ENCODE results near the gene TBC1D4. TPM values are rescaled to one million over a fixed set of nuclear protein-coding genes. Genes with fewer than 3 reads are reported as not detected.

TBC1D4 gene
- total RNA-seq, 1 donor from 2014 or later, result 36.4 TPM

- H3K4me3 Mint-ChIP-seq (ENCODE audit: low read depth), result no peak overlapping the region
- no peak for DNase-seq (ENCODE audit: low spot score)
- H3K27me3 Mint-ChIP-seq (ENCODE audit: low read depth), result no peaks in the 10 kb centered on the region
- no peak overlapping the region for H3K27ac Mint-ChIP-seq
- intact Hi-C loops (cut with micrococcal nuclease), result loop anchor here (5.0 to 10.0 kb wide), 6 partner anchors 37 to 1558 kb away; partner anchors contain the start of genes KCTD12, KLF12 and UCHL3
- H3K36me3 Mint-ChIP-seq (ENCODE audit: low read depth), result peaks cover 8% of the 10 kb centered on the region
- H3K9me3 Mint-ChIP-seq, result no peaks in the 10 kb centered on the region
- peaks cover 39% of the 10 kb centered on the region for H3K4me1 Mint-ChIP-seq (ENCODE audit: low read depth)
Measured at GRCh38 chr13:75329097-75329496, 152.9 kb downstream of the TBC1D4 start.

GRCh38 chr13:75327135-75327510, 154.8 kb downstream of the TBC1D4 start:
- intact Hi-C loops (cut with micrococcal nuclease), result loop anchor here (2.0 to 10.0 kb wide), 9 partner anchors 35 to 1610 kb away; partner anchors contain the start of genes KCTD12, KLF12, TBC1D4 and UCHL3
- H3K27ac Mint-ChIP-seq, result peak overlapping the region; percentile 95
- peaks cover 48% of the 10 kb centered on the region for H3K4me1 Mint-ChIP-seq (ENCODE audit: low read depth)
- no peaks in the 10 kb centered on the region for H3K9me3 Mint-ChIP-seq
- H3K36me3 Mint-ChIP-seq (ENCODE audit: low read depth), result peaks cover 17% of the 10 kb centered on the region
- peak overlapping the region; percentile 86 for H3K4me3 Mint-ChIP-seq (ENCODE audit: low read depth)
- DNase-seq (ENCODE audit: low spot score), result no peak
- H3K27me3 Mint-ChIP-seq (ENCODE audit: low read depth), result no peaks in the 10 kb centered on the region

GRCh38 chr13:75326173-75327134, 155.5 kb downstream of the TBC1D4 start:
- intact Hi-C loops (cut with micrococcal nuclease), result loop anchor here (1.0 to 10.0 kb wide), 12 partner anchors 8 to 1610 kb away; partner anchors contain the start of genes KCTD12, KLF12, TBC1D4 and UCHL3
- H3K9me3 Mint-ChIP-seq, result no peaks in the 10 kb centered on the region
- peaks cover 54% of the 10 kb centered on the region for H3K4me1 Mint-ChIP-seq (ENCODE audit: low read depth)
- peak overlapping the region; percentile 86 for H3K4me3 Mint-ChIP-seq (ENCODE audit: low read depth)
- peaks cover 23% of the 10 kb centered on the region for H3K36me3 Mint-ChIP-seq (ENCODE audit: low read depth)
- no peaks in the 10 kb centered on the region for H3K27me3 Mint-ChIP-seq (ENCODE audit: low read depth)
- peak; percentile 56 for DNase-seq (ENCODE audit: low spot score)
- H3K27ac Mint-ChIP-seq, result peak overlapping the region; percentile 95

- Mint-ChIP-seq H3K4me3 (ENCODE audit: low read depth) (peak overlapping the region; percentile 86), H3K27ac (peak overlapping the region; percentile 95), H3K27me3 (ENCODE audit: low read depth) (no peaks in the 10 kb centered on the region), H3K9me3 (peaks cover 4% of the 10 kb centered on the region), H3K36me3 (ENCODE audit: low read depth) (peaks cover 28% of the 10 kb centered on the region), H3K4me1 (ENCODE audit: low read depth) (peaks cover 59% of the 10 kb centered on the region)
- intact Hi-C loops (cut with micrococcal nuclease), result loop anchor here (1.0 to 10.0 kb wide), 12 partner anchors 7 to 1609 kb away; partner anchors contain the start of genes KCTD12, KLF12, TBC1D4 and UCHL3
- DNase-seq (ENCODE audit: low spot score), result no peak
Measured at GRCh38 chr13:75325711-75326110, 156.3 kb downstream of the TBC1D4 start.

- Mint-ChIP-seq H3K27ac (peak overlapping the region; percentile 71), H3K9me3 (peaks cover 4% of the 10 kb centered on the region), H3K4me3 (ENCODE audit: low read depth) (peak overlapping the region; percentile 83), H3K27me3 (ENCODE audit: low read depth) (no peaks in the 10 kb centered on the region), H3K36me3 (ENCODE audit: low read depth) (peaks cover 28% of the 10 kb centered on the region), H3K4me1 (ENCODE audit: low read depth) (peaks cover 59% of the 10 kb centered on the region)
- no peak for DNase-seq (ENCODE audit: low spot score)
- intact Hi-C loops (cut with micrococcal nuclease), result loop anchor here (10.0 kb wide), 2 partner anchors 1190 to 1260 kb away; partner anchors contain the start of gene KLF12
Measured at GRCh38 chr13:75324413-75324940, 157.5 kb downstream of the TBC1D4 start.

GRCh38 chr13:75321084-75321483, 160.9 kb downstream of the TBC1D4 start:
- Mint-ChIP-seq H3K4me1 (ENCODE audit: low read depth) (peaks cover 67% of the 10 kb centered on the region), H3K27me3 (ENCODE audit: low read depth) (no peaks in the 10 kb centered on the region), H3K27ac (peak overlapping the region; percentile 87), H3K4me3 (ENCODE audit: low read depth) (peak overlapping the region; percentile 50), H3K9me3 (peaks cover 4% of the 10 kb centered on the region), H3K36me3 (ENCODE audit: low read depth) (peaks cover 38% of the 10 kb centered on the region)
- no peak for DNase-seq (ENCODE audit: low spot score)
- intact Hi-C loops (cut with micrococcal nuclease), result loop anchor here (1.0 to 10.0 kb wide), 3 partner anchors 1186 to 1605 kb away; partner anchors contain the start of gene KLF12

GRCh38 chr13:75319254-75319653, 162.7 kb downstream of the TBC1D4 start:
- Mint-ChIP-seq H3K4me1 (ENCODE audit: low read depth) (peaks cover 65% of the 10 kb centered on the region), H3K36me3 (ENCODE audit: low read depth) (peaks cover 35% of the 10 kb centered on the region), H3K4me3 (ENCODE audit: low read depth) (peak overlapping the region; percentile 30), H3K27me3 (ENCODE audit: low read depth) (no peaks in the 10 kb centered on the region), H3K9me3 (peaks cover 4% of the 10 kb centered on the region), H3K27ac (peak overlapping the region; percentile 92)
- DNase-seq (ENCODE audit: low spot score), result no peak
- intact Hi-C loops (cut with micrococcal nuclease), result loop anchor here (2.0 to 10.0 kb wide), 2 partner anchors 48 to 1706 kb away; partner anchors contain the start of gene FBXL3

- intact Hi-C loops (cut with micrococcal nuclease), result loop anchor here (1.0 to 10.0 kb wide), 4 partner anchors 8 to 1707 kb away; partner anchors contain the start of gene FBXL3
- Mint-ChIP-seq H3K9me3 (peaks cover 4% of the 10 kb centered on the region), H3K4me3 (ENCODE audit: low read depth) (peak overlapping the region; percentile 63), H3K4me1 (ENCODE audit: low read depth) (peaks cover 63% of the 10 kb centered on the region), H3K27me3 (ENCODE audit: low read depth) (no peaks in the 10 kb centered on the region), H3K36me3 (ENCODE audit: low read depth) (peaks cover 36% of the 10 kb centered on the region), H3K27ac (peak overlapping the region; percentile 92)
- DNase-seq (ENCODE audit: low spot score), result peak; percentile 20
Measured at GRCh38 chr13:75318138-75318833, 163.7 kb downstream of the TBC1D4 start.

- intact Hi-C loops (cut with micrococcal nuclease), result loop anchor here (10.0 kb wide), 1 partner anchor 1708 kb away; the partner anchor contains the start of gene FBXL3
- Mint-ChIP-seq H3K4me1 (ENCODE audit: low read depth) (peaks cover 63% of the 10 kb centered on the region), H3K4me3 (ENCODE audit: low read depth) (no peak overlapping the region), H3K27ac (peak overlapping the region; percentile 46), H3K27me3 (ENCODE audit: low read depth) (no peaks in the 10 kb centered on the region), H3K9me3 (peaks cover 4% of the 10 kb centered on the region), H3K36me3 (ENCODE audit: low read depth) (peaks cover 44% of the 10 kb centered on the region)
- DNase-seq (ENCODE audit: low spot score), result no peak
Measured at GRCh38 chr13:75316427-75316826, 165.5 kb downstream of the TBC1D4 start.

- Mint-ChIP-seq H3K36me3 (ENCODE audit: low read depth) (peaks cover 53% of the 10 kb centered on the region), H3K9me3 (no peaks in the 10 kb centered on the region), H3K4me3 (ENCODE audit: low read depth) (no peak overlapping the region), H3K4me1 (ENCODE audit: low read depth) (peaks cover 61% of the 10 kb centered on the region), H3K27ac (peak overlapping the region; percentile 82), H3K27me3 (ENCODE audit: low read depth) (no peaks in the 10 kb centered on the region)
- intact Hi-C loops (cut with micrococcal nuclease), result loop anchor here (10.0 kb wide), 1 partner anchor 1712 kb away; the partner anchor contains the start of gene FBXL3
- peak; percentile 46 for DNase-seq (ENCODE audit: low spot score)
Measured at GRCh38 chr13:75312884-75313520, 169.0 kb downstream of the TBC1D4 start.

GRCh38 chr13:75309981-75310580, 171.9 kb downstream of the TBC1D4 start:
- Mint-ChIP-seq H3K4me3 (ENCODE audit: low read depth) (peak overlapping the region; percentile 70), H3K27ac (peak overlapping the region; percentile 80), H3K27me3 (ENCODE audit: low read depth) (no peaks in the 10 kb centered on the region), H3K36me3 (ENCODE audit: low read depth) (peaks cover 67% of the 10 kb centered on the region), H3K9me3 (no peaks in the 10 kb centered on the region), H3K4me1 (ENCODE audit: low read depth) (peaks cover 55% of the 10 kb centered on the region)
- DNase-seq (ENCODE audit: low spot score), result no peak
- intact Hi-C loops (cut with micrococcal nuclease), result loop anchor here (10.0 kb wide), 1 partner anchor 1715 kb away; the partner anchor contains the start of gene FBXL3

Data from activated T-helper 2 cell treated with anti-CD3 and anti-CD28 coated beads, Interferon-gamma antibody, Interleukin-2, Interleukin-4, amounts not matched to agents 10 μg/mL and 5 μg/mL and 100 μg/mL, durations not matched to agents 14 hours and 24 hours and 36 hours (primary cell).